Measurements from ENCODE around the gene PRR20B. TPM values are rescaled to one million over a fixed set of nuclear protein-coding genes. Genes with fewer than 3 reads are reported as not detected.
"Not testable (repeated sequence)": the region's sequence is repeated elsewhere in the genome, so short reads cannot be mapped to it uniquely, and the experiment has no call there.

Gene PRR20B
- total RNA-seq = not detected

GRCh38 chr13:57147188-57147587 lies at the start of gene PRR20B:
Gene PRR20B, plus strand, starts transcription at chr13:57147488. Its CDS starts 387 bp downstream, at chr13:57147875.
- not testable (repeated sequence) for DNase-seq

- DNase-seq = no peak
Observed at GRCh38 chr13:57114945-57115344, 32.3 kb upstream of the PRR20B start.

- DNase-seq = peak; percentile 1
Observed at GRCh38 chr13:57123681-57124080, 23.6 kb upstream of the PRR20B start.

- DNase-seq = no peak
Observed at GRCh38 chr13:57128909-57129308, 18.4 kb upstream of the PRR20B start.

- DNase-seq = no peak
Observed at GRCh38 chr13:57136093-57136492, 11.2 kb upstream of the PRR20B start.

GRCh38 chr13:57137585-57137984 lies 9.7 kb upstream of the PRR20B start:
- no peak for DNase-seq

- no peak for DNase-seq
Observed at GRCh38 chr13:57138988-57139387, 8.3 kb upstream of the PRR20B start.

GRCh38 chr13:57139781-57140180 lies 7.5 kb upstream of the PRR20B start:
- not testable (repeated sequence) for DNase-seq

GRCh38 chr13:57140235-57140968 lies 6.9 kb upstream of the PRR20B start, which contains the start of gene PRR20A:
Gene PRR20A, plus strand, starts transcription at chr13:57140918. Its CDS starts 387 bp downstream, at chr13:57141305.
- not testable (repeated sequence) for DNase-seq

GRCh38 chr13:57148106-57148505 lies 818 bp downstream of the PRR20B start:
- not testable (repeated sequence) for DNase-seq

GRCh38 chr13:57153761-57154160 lies 6.5 kb downstream of the PRR20B start, which contains the start of gene PRR20C:
Gene PRR20C, plus strand, starts transcription at chr13:57154061. Its CDS starts 387 bp downstream, at chr13:57154448.
- DNase-seq = not testable (repeated sequence)

GRCh38 chr13:57160332-57160731 lies 13.0 kb downstream of the PRR20B start, which contains the start of gene PRR20D:
Gene PRR20D, plus strand, starts transcription at chr13:57160632. Its CDS starts 387 bp downstream, at chr13:57161019.
- not testable (repeated sequence) for DNase-seq

- not testable (repeated sequence) for DNase-seq
Observed at GRCh38 chr13:57166897-57167296, 19.6 kb downstream of the PRR20B start, which contains the start of gene PRR20E. Gene PRR20E, plus strand, starts transcription at chr13:57167197. Its CDS starts 387 bp downstream, at chr13:57167584.

GRCh38 chr13:57191667-57192066 lies 44.4 kb downstream of the PRR20B start:
- no peak for DNase-seq

Small RNA genes within 50 kb of the gene (small RNA-seq; reads per million reads assigned to genes)
- not detected for gene PRR20FP

Other genes starting within 250 kb of the PRR20B start
- gene PRR20A, start 6.6 kb upstream of the PRR20B start, total RNA-seq = not detected
- gene PRR20C, start 6.6 kb downstream of the PRR20B start, total RNA-seq = not detected
- not detected for gene PRR20D, start 13.1 kb downstream of the PRR20B start, total RNA-seq
- not detected for gene PRR20E, start 19.7 kb downstream of the PRR20B start, total RNA-seq